ENCODE results near the gene CEP70.
"Not testable (repeated sequence)": the region's sequence is repeated elsewhere in the genome, so short reads cannot be mapped to it uniquely, and the experiment has no call there.

Gene CEP70

GRCh38 chr3:138593488-138594149 lies 441 bp downstream of the CEP70 start:
- no peak for DNase-seq (ENCODE audit: extremely low read depth in 1 of 2, low read depth in 1 of 2)

- no peak for DNase-seq (ENCODE audit: extremely low read depth in 1 of 2, low read depth in 1 of 2)
Observed at GRCh38 chr3:138591392-138591791, 2.7 kb downstream of the CEP70 start.

- no peak for DNase-seq (ENCODE audit: extremely low read depth in 1 of 2, low read depth in 1 of 2)
Observed at GRCh38 chr3:138588445-138588844, 5.6 kb downstream of the CEP70 start.

GRCh38 chr3:138587374-138587773 lies 6.7 kb downstream of the CEP70 start:
- no peak for DNase-seq (ENCODE audit: extremely low read depth in 1 of 2, low read depth in 1 of 2)

GRCh38 chr3:138578961-138579574 lies 15.0 kb downstream of the CEP70 start:
- no peak for DNase-seq (ENCODE audit: extremely low read depth in 1 of 2, low read depth in 1 of 2)

- DNase-seq (ENCODE audit: extremely low read depth in 1 of 2, low read depth in 1 of 2), result no peak
Observed at GRCh38 chr3:138578141-138578540, 15.9 kb downstream of the CEP70 start.

- no peak for DNase-seq (ENCODE audit: extremely low read depth in 1 of 2, low read depth in 1 of 2)
Observed at GRCh38 chr3:138573138-138573537, 20.9 kb downstream of the CEP70 start.

GRCh38 chr3:138569624-138570023 lies 24.4 kb downstream of the CEP70 start:
- not testable (repeated sequence) for DNase-seq (ENCODE audit: extremely low read depth in 1 of 2, low read depth in 1 of 2)

GRCh38 chr3:138569090-138569489 lies 25.0 kb downstream of the CEP70 start:
- DNase-seq (ENCODE audit: extremely low read depth in 1 of 2, low read depth in 1 of 2), result no peak

- DNase-seq (ENCODE audit: extremely low read depth in 1 of 2, low read depth in 1 of 2), result no peak
Observed at GRCh38 chr3:138567403-138567802, 26.7 kb downstream of the CEP70 start.

GRCh38 chr3:138566293-138566692 lies 27.8 kb downstream of the CEP70 start:
- not testable (repeated sequence) for DNase-seq (ENCODE audit: extremely low read depth in 1 of 2, low read depth in 1 of 2)

GRCh38 chr3:138562902-138563301 lies 31.2 kb downstream of the CEP70 start:
- not testable (repeated sequence) for DNase-seq (ENCODE audit: extremely low read depth in 1 of 2, low read depth in 1 of 2)

GRCh38 chr3:138560501-138560900 lies 33.6 kb downstream of the CEP70 start:
- DNase-seq (ENCODE audit: extremely low read depth in 1 of 2, low read depth in 1 of 2), result no peak

- DNase-seq (ENCODE audit: extremely low read depth in 1 of 2, low read depth in 1 of 2), result no peak
Observed at GRCh38 chr3:138559134-138559533, 34.9 kb downstream of the CEP70 start.

GRCh38 chr3:138554775-138555174 lies 39.3 kb downstream of the CEP70 start:
- not testable (repeated sequence) for DNase-seq (ENCODE audit: extremely low read depth in 1 of 2, low read depth in 1 of 2)

GRCh38 chr3:138550958-138551357 lies 43.1 kb downstream of the CEP70 start:
- DNase-seq (ENCODE audit: extremely low read depth in 1 of 2, low read depth in 1 of 2), result not testable (repeated sequence)

- no peak for DNase-seq (ENCODE audit: extremely low read depth in 1 of 2, low read depth in 1 of 2)
Observed at GRCh38 chr3:138549179-138549977, 44.7 kb downstream of the CEP70 start.

- DNase-seq (ENCODE audit: extremely low read depth in 1 of 2, low read depth in 1 of 2), result no peak
Observed at GRCh38 chr3:138547342-138547975, 46.6 kb downstream of the CEP70 start.

- DNase-seq (ENCODE audit: extremely low read depth in 1 of 2, low read depth in 1 of 2), result no peak
Observed at GRCh38 chr3:138544546-138544945, 49.5 kb downstream of the CEP70 start.

GRCh38 chr3:138542977-138543376 lies 51.1 kb downstream of the CEP70 start:
- DNase-seq (ENCODE audit: extremely low read depth in 1 of 2, low read depth in 1 of 2), result no peak

GRCh38 chr3:138539352-138539751 lies 54.7 kb downstream of the CEP70 start:
- DNase-seq (ENCODE audit: extremely low read depth in 1 of 2, low read depth in 1 of 2), result no peak
